H1 (cell line): Measurements from ENCODE around the gene TTC22.

Source experiments
- CBX5 ChIP-seq: fragments of 300-800, 300-1000 bp; sonication (generic); IDR thresholded peaks from 2 replicates; pipeline ENCODE4 v1.7.1; 2016; ENCODE audit warnings: antibody characterized with exemption, low read length, low read depth
- CEBPB ChIP-seq: IDR thresholded peaks from 2 replicates; pipeline ENCODE4 v1.6.1; 2012; ENCODE audit warnings: low read depth, low read length
- CHD1 ChIP-seq: IDR thresholded peaks from 2 replicates; pipeline ENCODE4 v1.6.1; 2012; ENCODE audit warnings: low read depth, low read length, improper control_type of control experiment
- EGR1 ChIP-seq: IDR thresholded peaks from 2 replicates; pipeline ENCODE4 v1.6.1; 2011; ENCODE audit warnings: low read depth, low read length, borderline replicate concordance
- EP300 ChIP-seq, 2 experiments: IDR thresholded peaks; 1 replicate in 1 of 2; 2 replicates in 1 of 2; pipeline ENCODE4 v1.6.1; 2011 to 2012; ENCODE audit warnings: low read depth in 2 of 2, low read length in 2 of 2, mild to moderate bottlenecking in 2 of 2, borderline replicate concordance in 1 of 2, inconsistent platforms in 1 of 2, moderate library complexity in 1 of 2
- GABPA ChIP-seq: IDR thresholded peaks from 2 replicates; pipeline ENCODE4 v1.6.1; 2011; ENCODE audit warnings: mild to moderate bottlenecking, low read length, moderate library complexity, borderline replicate concordance; ENCODE audit not compliant: insufficient read depth
- JUN ChIP-seq: IDR thresholded peaks from 2 replicates; pipeline ENCODE4 v1.6.1; 2011; ENCODE audit warnings: low read depth, mild to moderate bottlenecking, improper control_type of control experiment, low read length
- POLR2AphosphoS5 ChIP-seq: IDR thresholded peaks from 2 replicates; pipeline ENCODE4 v1.6.1; 2011; ENCODE audit warnings: low read depth, low read length
- SIN3A ChIP-seq, 2 experiments: IDR thresholded peaks in 1 of 2; conservative IDR thresholded peaks in 1 of 2; 2 replicates each; pipeline ENCODE4 v1.6.1; 2011 to 2012; ENCODE audit warnings: low read length in 2 of 2, improper control_type of control experiment in 1 of 2, low read depth in 1 of 2, mild to moderate bottlenecking in 1 of 2
- SIRT6 ChIP-seq: IDR thresholded peaks from one replicate; pipeline ENCODE4 v1.7.1; 2012; ENCODE audit warnings: low read length, inconsistent platforms
- TAF1 ChIP-seq: IDR thresholded peaks from 2 replicates; pipeline ENCODE4 v1.6.1; 2011; ENCODE audit warnings: mild to moderate bottlenecking, low read depth, low read length
- TF ChIP-seq, protein P1 (sequence below), 3 experiments: IDR thresholded peaks; 1 replicate in 2 of 3; 2 replicates in 1 of 3; pipeline versions ENCODE4 v1.5.1 to v1.6.1; 2011; ENCODE audit warnings: low read length in 3 of 3, mild to moderate bottlenecking in 3 of 3, inconsistent platforms in 2 of 3, low read depth in 1 of 3, moderate library complexity in 1 of 3; ENCODE audit not compliant: insufficient read depth in 1 of 3; ENCODE audit errors: control extremely low read depth in 1 of 3

DNA sequence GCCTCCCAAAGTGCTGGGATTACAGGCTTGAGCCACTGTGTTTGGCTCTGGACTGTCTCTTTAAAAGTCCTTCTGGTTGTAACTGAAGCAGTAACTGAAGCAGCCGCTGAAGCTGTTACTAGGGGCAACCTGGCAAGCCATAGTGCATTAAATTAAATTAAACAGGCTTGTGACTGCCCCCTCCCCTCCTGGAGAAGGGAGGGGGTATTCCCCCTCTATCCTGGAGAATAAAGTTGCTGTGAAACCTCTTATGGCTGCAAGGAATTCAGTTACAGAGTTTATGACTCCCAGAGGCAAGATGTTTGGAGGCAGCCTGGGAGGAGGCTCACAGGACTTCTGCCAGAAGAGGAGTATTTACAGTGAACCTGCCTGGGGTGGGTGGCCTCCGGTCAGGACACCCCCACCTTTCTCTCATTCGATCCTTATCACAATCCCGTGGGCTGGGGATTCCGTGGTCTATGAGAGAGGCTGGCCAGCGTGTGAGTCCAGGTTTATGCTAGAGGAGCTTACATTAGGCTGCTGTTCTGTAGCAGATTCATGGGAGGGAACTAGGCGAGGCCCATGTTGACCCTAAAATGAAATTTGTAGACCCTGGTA lies 8.3 kb downstream of the TTC22 start:
- TF ChIP-seq, protein P1, sequence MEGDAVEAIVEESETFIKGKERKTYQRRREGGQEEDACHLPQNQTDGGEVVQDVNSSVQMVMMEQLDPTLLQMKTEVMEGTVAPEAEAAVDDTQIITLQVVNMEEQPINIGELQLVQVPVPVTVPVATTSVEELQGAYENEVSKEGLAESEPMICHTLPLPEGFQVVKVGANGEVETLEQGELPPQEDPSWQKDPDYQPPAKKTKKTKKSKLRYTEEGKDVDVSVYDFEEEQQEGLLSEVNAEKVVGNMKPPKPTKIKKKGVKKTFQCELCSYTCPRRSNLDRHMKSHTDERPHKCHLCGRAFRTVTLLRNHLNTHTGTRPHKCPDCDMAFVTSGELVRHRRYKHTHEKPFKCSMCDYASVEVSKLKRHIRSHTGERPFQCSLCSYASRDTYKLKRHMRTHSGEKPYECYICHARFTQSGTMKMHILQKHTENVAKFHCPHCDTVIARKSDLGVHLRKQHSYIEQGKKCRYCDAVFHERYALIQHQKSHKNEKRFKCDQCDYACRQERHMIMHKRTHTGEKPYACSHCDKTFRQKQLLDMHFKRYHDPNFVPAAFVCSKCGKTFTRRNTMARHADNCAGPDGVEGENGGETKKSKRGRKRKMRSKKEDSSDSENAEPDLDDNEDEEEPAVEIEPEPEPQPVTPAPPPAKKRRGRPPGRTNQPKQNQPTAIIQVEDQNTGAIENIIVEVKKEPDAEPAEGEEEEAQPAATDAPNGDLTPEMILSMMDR (IDR thresholded peaks at IDR 0.05; ENCODE audit: control extremely low read depth in 1 of 3, insufficient read depth in 1 of 3, low read depth in 1 of 3, low read length in 3 of 3) = no peak
- TF ChIP-seq CHD1 = no peak
- no peak for TF ChIP-seq GABPA
- no peak for TF ChIP-seq JUN
- no peak for TF ChIP-seq SIRT6
- no peak for TF ChIP-seq POLR2AphosphoS5
- no peak for TF ChIP-seq CBX5
- no peak for TF ChIP-seq CEBPB
- TF ChIP-seq SIN3A (conservative IDR thresholded peaks at IDR 0.05 in 1 of 2, IDR thresholded peaks at IDR 0.05 in 1 of 2; ENCODE audit: low read depth in 1 of 2, low read length in 2 of 2) = no peak
- no peak for TF ChIP-seq EP300 (IDR thresholded peaks at IDR 0.05; ENCODE audit: borderline replicate concordance in 1 of 2, low read depth in 2 of 2, low read length in 2 of 2)
- no peak for TF ChIP-seq TAF1
- TF ChIP-seq EGR1 = no peak
